T-helper 2 cell treated with Interferon-gamma antibody and Interleukin-4, amounts not matched to agents 5 μg/mL and 100 μg/mL, for 36 hours (primary cell): Measurements from ENCODE around the gene PRR20G.

Experiments used
- DNase-seq: peaks from one replicate; pipeline ENCODE4 v3.0.0; 2021; ENCODE audit warnings: low spot score
- H3K27ac Mint-ChIP-seq: one replicate; pipeline ENCODE4 v1.8.0; 2021; ENCODE audit warnings: mild to moderate bottlenecking, mixed read lengths
- H3K27me3 Mint-ChIP-seq: one replicate; pipeline ENCODE4 v1.8.0; 2021; ENCODE audit warnings: low read depth, mixed read lengths
- H3K36me3 Mint-ChIP-seq: one replicate; pipeline ENCODE4 v1.8.0; 2021; ENCODE audit warnings: low read depth, mixed read lengths
- H3K4me1 Mint-ChIP-seq: one replicate; pipeline ENCODE4 v1.8.0; 2021; ENCODE audit warnings: low read depth, mixed read lengths
- H3K4me3 Mint-ChIP-seq: one replicate; pipeline ENCODE4 v1.8.0; 2022; ENCODE audit warnings: mild to moderate bottlenecking, moderate library complexity, mixed read lengths
- H3K9me3 Mint-ChIP-seq: one replicate; pipeline ENCODE4 v1.8.0; 2021; ENCODE audit warnings: mixed read lengths

The PRR20G gene

DNA sequence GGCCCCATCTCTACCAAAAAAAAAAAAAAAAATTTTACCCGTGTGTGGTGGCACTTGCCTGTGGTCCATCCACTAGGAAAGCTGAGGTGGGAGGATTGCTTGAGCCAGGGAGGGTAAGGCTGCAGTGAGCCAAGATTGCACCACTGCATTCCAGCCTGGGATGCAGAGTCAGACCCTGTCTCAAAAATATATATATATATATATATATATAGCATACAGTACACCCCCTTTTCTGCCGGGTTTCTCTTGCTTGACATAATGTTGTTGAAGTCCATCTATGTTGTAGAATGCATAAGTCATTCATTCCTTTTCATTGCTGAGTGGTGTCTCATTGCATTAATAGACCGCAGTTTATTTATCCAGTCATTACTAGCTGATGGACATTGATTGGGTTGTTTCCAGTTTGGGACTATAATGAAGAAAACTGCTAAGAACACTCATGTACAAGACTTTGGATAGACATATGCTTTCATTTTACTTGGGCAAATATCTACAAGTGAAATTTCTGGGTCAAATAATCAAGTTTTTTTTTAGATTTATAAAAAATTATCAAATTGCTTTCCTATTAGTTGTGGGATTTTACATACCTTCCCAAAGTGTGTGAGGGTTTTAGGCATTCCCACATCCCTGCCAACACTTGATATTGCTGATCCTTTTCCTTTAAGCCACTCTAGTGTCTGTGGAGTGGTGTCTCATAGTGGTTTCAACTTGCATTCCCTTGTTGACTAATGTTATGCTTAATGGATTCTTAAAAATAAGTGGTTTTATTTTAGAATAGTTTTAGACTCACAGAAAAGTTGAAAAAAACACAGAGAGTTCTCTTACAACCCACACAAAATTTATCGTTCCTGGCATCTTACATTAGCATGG is 2.1 kb upstream of the PRR20G start:
- Mint-ChIP-seq H3K4me1 (no peaks in the 10 kb centered on the region), H3K36me3 (no peaks in the 10 kb centered on the region), H3K9me3 (no peaks in the 10 kb centered on the region), H3K27ac (no peak overlapping the region), H3K4me3 (no peak overlapping the region), H3K27me3 (no peaks in the 10 kb centered on the region)
- DNase-seq: no peak

DNA sequence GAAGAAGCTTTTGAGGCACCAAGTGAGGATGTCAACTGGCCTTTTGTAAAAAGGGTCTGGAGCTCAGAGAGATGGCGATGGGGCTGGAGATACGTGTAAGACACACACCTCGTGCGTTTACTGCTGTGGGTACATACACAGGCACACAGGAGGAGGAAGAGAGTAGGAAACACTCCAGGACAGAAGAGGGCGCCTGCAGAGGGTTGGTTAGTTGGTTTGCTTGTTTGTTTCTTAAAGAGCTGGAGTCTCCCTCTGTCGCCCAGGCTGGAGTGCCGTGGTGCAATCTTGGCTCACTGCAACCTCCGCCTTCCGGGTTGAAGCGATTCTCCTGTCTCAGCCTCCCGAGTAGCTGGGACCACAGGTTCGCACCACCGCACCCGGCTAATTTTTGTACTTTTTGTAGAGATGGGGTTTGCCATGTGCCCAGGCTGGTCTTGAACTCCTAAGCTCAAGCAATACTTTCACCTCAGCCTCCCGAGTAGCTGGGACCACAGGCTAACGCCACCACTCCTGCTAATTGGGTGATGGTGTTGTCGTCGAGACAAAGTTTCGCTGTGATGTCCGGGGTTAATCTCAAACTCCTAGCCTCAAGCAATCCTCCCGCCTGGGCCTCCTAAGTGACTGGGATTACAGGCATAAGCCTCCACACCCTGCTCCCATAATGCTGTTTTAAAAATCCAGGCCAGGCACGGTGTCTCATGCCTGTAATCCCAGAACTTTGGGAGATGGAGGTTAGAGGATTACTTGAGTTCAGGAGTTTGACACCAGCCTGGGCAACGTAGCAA is 1.3 kb upstream of the PRR20G start:
- Mint-ChIP-seq H3K4me1 (no peaks in the 10 kb centered on the region), H3K4me3 (no peak overlapping the region), H3K9me3 (no peaks in the 10 kb centered on the region), H3K27me3 (no peaks in the 10 kb centered on the region), H3K27ac (no peak overlapping the region), H3K36me3 (no peaks in the 10 kb centered on the region)
- peak; percentile 9 for DNase-seq

DNA sequence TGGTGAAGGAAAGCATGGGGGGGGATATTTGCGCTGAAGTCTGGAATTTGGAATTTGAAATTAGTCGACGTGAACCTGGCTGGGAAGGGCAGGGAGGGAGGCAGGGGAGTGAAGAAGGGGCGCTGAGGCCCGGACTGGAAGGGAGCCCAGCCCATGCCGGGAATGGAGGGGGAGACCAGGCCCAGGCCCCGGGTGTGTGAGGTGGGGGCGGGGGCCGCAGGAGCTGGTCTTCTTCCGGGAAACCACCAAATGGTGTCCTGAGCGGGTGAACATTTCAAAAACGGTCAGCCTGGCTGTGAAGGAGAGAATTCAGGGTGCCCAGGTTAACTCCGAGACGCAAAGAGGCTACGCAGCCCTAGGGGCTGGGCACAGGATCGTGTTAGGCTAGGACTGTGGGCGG is 497 bp upstream of the PRR20G start:
- no peak overlapping the region for H3K4me3 Mint-ChIP-seq
- DNase-seq: no peak
- no peak overlapping the region for H3K27ac Mint-ChIP-seq
- no peaks in the 10 kb centered on the region for H3K27me3 Mint-ChIP-seq
- no peaks in the 10 kb centered on the region for H3K9me3 Mint-ChIP-seq
- no peaks in the 10 kb centered on the region for H3K36me3 Mint-ChIP-seq
- H3K4me1 Mint-ChIP-seq: no peaks in the 10 kb centered on the region

DNA sequence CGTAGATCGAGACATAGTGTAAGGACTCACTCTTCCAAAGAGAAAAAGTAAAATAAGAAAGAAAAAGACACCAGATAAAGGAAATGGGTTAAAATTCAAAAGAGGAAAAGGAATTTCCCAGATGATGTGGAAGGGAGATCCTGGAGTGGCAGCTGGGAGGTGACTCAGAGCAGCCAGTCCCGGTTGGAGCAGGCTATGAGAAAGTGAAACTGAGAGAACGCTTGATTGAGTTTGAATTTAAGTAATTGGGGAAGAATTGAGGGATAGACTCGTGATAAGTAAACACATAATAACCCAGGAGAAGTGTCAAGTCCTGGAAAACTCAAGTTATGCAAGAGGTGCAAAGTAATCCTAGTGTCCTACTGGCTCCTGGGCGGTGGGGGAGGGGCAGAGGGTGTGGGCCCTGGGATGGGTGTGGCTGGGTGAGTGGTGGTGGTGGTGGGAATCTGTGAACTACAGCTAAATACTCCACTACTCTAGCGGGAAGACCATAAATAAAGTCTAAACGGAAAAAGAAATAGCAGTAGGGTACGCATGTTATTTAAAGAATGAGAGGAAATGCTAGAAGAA is 1.2 kb downstream of the PRR20G start:
- H3K9me3 Mint-ChIP-seq: no peaks in the 10 kb centered on the region
- no peaks in the 10 kb centered on the region for H3K36me3 Mint-ChIP-seq
- H3K27me3 Mint-ChIP-seq: no peaks in the 10 kb centered on the region
- H3K27ac Mint-ChIP-seq: no peak overlapping the region
- H3K4me1 Mint-ChIP-seq: no peaks in the 10 kb centered on the region
- no peak overlapping the region for H3K4me3 Mint-ChIP-seq
- no peak for DNase-seq

DNA sequence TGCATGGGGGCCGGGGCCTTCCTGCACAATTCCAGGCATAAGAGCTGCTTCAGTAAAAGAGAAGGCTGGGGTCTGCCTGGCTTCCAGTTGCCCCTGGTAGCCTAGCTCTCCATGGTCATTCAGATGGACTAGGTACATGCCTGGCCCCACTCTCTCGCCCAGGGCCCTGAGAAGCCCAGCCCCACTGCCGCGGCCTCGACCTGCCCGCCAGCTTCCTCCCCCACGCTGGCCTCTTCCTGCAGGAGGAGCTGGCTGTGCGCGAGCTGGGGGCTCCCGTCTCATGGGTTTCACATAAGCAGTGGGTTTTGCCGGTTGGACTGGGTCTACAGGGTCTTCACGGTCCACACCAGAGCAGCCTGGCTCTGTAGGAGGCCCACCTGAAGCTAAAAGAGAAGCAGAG is 3.6 kb downstream of the PRR20G start:
- Mint-ChIP-seq H3K27ac (no peak overlapping the region), H3K9me3 (no peaks in the 10 kb centered on the region), H3K4me1 (no peaks in the 10 kb centered on the region), H3K36me3 (no peaks in the 10 kb centered on the region), H3K4me3 (no peak overlapping the region), H3K27me3 (no peaks in the 10 kb centered on the region)
- no peak for DNase-seq

DNA sequence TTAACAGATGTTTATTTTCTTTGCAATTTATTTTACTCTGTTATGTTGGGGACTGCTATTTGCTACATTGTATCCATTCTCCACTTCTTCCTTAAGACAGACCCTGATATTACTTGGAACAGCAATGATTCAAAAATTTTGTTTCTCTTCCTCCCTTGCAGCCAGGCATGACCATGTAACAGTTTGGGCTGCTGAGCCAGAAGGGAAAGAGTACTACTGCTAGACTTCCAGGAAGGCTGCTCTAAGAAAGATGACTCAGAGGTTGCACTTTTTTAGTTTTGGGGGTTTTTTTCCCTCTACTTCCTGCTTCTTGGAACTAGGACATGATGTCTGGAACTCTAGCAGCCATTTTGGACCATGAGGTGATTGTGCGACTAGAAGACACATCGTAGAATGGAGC is 10.3 kb downstream of the PRR20G start:
- no peaks in the 10 kb centered on the region for H3K27me3 Mint-ChIP-seq
- H3K27ac Mint-ChIP-seq: no peak overlapping the region
- H3K9me3 Mint-ChIP-seq: no peaks in the 10 kb centered on the region
- H3K4me3 Mint-ChIP-seq: no peak overlapping the region
- H3K4me1 Mint-ChIP-seq: no peaks in the 10 kb centered on the region
- no peaks in the 10 kb centered on the region for H3K36me3 Mint-ChIP-seq
- no peak for DNase-seq

DNA sequence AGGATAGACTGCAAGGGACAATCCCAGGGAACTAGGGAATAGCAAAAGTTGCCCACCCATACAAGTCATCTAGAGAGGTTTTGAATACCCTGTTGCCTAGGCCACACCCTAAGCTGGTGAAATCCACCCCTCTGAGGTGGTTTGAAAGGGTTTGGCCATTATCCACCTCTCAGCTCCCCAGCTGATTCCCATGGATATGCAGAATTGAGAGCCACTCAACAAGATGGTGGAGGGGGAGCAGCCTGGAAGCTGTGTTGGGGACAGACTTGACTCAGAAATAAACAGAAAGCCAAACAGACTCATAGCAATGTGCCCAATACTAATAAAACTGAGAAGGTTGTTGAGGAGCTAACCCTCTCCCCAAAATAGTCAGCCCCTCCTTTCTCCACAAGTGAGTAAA is 10.9 kb downstream of the PRR20G start:
- H3K4me1 Mint-ChIP-seq: no peaks in the 10 kb centered on the region
- DNase-seq: no peak
- no peaks in the 10 kb centered on the region for H3K36me3 Mint-ChIP-seq
- H3K27me3 Mint-ChIP-seq: no peaks in the 10 kb centered on the region
- no peaks in the 10 kb centered on the region for H3K9me3 Mint-ChIP-seq
- H3K4me3 Mint-ChIP-seq: no peak overlapping the region
- no peak overlapping the region for H3K27ac Mint-ChIP-seq

DNA sequence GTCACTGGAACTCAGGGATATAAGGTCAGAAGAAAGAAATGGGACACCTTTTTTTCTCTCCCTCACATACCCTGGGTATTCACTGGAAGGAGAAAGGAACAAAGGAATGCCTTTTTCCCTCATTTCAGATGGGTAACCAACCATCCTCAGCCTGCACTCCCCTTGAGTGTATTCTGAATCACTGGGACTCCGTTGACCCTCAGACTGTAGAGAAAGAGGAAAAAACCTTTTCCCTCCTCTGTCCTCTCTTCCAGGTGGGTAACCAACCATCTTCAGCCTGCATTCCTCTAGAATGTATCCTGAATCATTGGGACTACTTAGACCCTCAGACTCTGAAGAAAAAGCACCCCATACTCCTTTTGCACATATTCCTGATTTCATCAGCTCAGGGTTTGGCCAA is 11.4 kb downstream of the PRR20G start:
- no peaks in the 10 kb centered on the region for H3K9me3 Mint-ChIP-seq
- H3K27ac Mint-ChIP-seq: no peak overlapping the region
- no peaks in the 10 kb centered on the region for H3K36me3 Mint-ChIP-seq
- H3K4me3 Mint-ChIP-seq: no peak overlapping the region
- no peaks in the 10 kb centered on the region for H3K27me3 Mint-ChIP-seq
- no peak for DNase-seq
- no peaks in the 10 kb centered on the region for H3K4me1 Mint-ChIP-seq

DNA sequence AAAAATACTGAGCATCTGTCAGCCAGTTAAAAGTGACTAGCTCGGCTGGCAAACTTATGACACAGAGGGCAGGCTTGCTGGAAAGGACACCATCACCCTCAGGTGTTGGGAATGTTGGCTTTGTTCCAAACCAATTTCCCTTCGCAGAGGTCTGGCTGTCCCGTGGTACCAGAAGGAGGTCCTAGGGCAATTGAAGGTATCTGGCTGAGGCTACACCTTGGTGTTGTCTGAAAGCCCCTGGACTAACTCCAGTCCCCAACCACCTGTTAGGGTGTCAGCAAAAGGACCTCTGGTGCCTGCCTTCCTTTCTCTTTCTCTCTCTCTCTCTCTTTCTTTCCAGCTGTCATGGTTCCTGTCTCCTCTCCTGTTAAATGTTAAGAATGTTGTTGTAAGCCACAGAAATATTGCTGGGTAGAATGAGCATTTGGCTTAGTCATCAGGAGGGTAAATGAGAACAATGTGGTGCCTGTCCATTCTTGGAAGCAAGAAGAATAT is 12.5 kb downstream of the PRR20G start:
- H3K36me3 Mint-ChIP-seq: no peaks in the 10 kb centered on the region
- no peak for DNase-seq
- H3K4me3 Mint-ChIP-seq: no peak overlapping the region

DNA sequence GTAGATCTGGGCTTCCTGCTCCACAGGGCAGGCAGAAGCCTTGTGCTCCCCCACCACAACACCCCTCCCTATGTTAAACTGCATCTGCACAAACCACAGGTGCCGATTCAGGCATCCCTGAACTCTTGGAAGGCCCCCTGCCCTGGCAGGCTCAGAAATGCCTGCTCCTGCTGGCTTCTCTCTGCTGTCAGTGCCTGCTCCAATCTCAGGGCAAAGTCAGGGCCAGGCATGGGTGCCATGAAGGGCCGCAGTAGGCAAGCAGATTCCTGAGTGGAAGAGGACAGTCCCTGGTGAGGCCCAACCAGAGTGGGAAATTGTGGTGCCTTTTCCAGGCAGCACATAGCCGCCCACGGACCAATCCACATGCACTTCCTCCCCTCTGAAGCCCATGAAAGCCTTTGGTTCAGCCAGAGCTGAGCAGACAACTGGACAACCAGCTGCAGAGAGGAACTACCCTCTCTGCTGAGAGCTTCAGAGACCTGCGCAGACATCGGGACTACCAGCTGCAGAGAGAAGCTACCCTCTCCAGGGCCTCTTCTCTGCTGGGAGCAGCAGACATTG is 13.6 kb downstream of the PRR20G start:
- DNase-seq: no peak
- no peak overlapping the region for H3K4me3 Mint-ChIP-seq
- no peak overlapping the region for H3K27ac Mint-ChIP-seq
- H3K4me1 Mint-ChIP-seq: no peaks in the 10 kb centered on the region
- H3K27me3 Mint-ChIP-seq: no peaks in the 10 kb centered on the region
- H3K9me3 Mint-ChIP-seq: no peaks in the 10 kb centered on the region
- no peaks in the 10 kb centered on the region for H3K36me3 Mint-ChIP-seq

More for the DNA sequence above, 12.5 kb downstream of the PRR20G start:
- no peaks in the 10 kb centered on the region for H3K4me1 Mint-ChIP-seq
- H3K27ac Mint-ChIP-seq: no peak overlapping the region
- no peaks in the 10 kb centered on the region for H3K9me3 Mint-ChIP-seq
- no peaks in the 10 kb centered on the region for H3K27me3 Mint-ChIP-seq

DNA sequence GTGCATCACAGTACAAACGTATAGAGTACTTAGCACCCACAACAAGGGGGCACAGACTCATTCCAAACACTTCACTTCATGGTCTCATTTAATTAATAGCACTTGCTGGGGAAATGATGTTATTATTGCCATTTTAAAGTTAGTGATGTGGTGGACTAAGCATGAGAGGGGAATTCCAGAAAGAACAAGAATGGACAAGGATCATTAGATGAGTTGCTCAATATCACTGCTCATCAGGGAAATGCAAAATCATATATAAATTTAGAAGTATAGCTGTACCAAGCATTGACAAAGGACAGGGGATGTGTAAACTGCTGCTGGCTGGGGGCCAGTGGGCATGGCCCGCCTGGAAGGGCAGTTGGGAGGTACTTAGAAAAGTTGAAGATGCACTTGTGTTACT is 14.6 kb downstream of the PRR20G start:
- peaks cover 5% of the 10 kb centered on the region for H3K9me3 Mint-ChIP-seq
- no peak overlapping the region for H3K27ac Mint-ChIP-seq
- H3K36me3 Mint-ChIP-seq: no peaks in the 10 kb centered on the region
- H3K27me3 Mint-ChIP-seq: no peaks in the 10 kb centered on the region
- no peak for DNase-seq
- H3K4me3 Mint-ChIP-seq: no peak overlapping the region
- H3K4me1 Mint-ChIP-seq: no peaks in the 10 kb centered on the region

DNA sequence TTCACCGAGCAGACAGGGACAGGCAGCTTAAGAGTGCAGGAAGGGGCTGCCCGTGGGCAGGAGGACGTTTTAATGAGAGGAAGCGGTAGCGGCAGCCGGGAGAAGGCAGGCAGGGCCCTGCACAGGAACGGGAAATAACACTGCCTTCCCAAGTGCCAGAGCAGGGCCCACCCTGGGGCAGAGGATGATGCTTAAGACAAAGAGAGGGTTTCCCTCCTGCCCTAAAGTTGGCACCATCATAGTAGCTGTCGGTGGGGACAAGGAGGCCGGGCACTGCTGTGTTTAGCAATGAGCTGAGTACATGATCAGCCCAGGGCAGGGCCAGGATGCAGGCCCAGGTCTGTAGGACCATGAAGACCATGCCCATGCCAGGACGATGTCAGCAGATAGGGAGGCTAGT is 21.7 kb downstream of the PRR20G start:
- Mint-ChIP-seq H3K4me1 (no peaks in the 10 kb centered on the region), H3K9me3 (peaks cover 5% of the 10 kb centered on the region), H3K36me3 (no peaks in the 10 kb centered on the region), H3K27me3 (no peaks in the 10 kb centered on the region), H3K27ac (no peak overlapping the region), H3K4me3 (no peak overlapping the region)
- DNase-seq: no peak

DNA sequence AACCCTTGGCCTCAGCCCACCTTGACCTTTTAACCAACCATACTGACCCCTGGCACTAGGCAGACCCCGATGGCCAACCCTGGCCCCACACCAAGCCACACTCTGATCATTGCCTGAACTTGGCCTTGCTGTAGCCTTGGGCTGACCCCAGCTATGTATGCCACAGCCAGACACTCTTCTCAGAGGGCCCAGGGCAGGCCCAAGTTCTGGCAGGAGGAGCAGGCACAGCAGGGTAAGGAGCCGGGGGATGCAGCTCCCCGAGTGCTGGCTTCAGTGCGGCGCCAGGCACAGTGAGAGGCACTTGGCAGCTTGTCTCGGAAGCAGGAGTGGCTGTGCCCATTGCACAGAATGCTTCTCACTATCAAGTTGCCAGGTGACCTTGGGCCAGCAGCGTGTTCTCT is 22.3 kb downstream of the PRR20G start:
- H3K27ac Mint-ChIP-seq: no peak overlapping the region

More for the DNA sequence above, 22.3 kb downstream of the PRR20G start:
- H3K4me3 Mint-ChIP-seq: no peak overlapping the region
- no peaks in the 10 kb centered on the region for H3K36me3 Mint-ChIP-seq
- no peaks in the 10 kb centered on the region for H3K27me3 Mint-ChIP-seq
- no peaks in the 10 kb centered on the region for H3K4me1 Mint-ChIP-seq
- DNase-seq: no peak
- H3K9me3 Mint-ChIP-seq: peaks cover 5% of the 10 kb centered on the region
